Stimulated activated CD8-positive, alpha-beta memory T cell treated with anti-CD3 and anti-CD28 coated beads, Interleukin-12 subunit alpha, Interleukin-12 subunit beta, amount 100 ng/mL, for 24 hours (primary cell): ENCODE results near the gene WWTR1.

Experiments
- DNase-seq: peaks from one replicate; pipeline ENCODE4 v3.0.0-alpha.2; 2020; ENCODE audit errors: extremely low read depth

Gene WWTR1

DNA sequence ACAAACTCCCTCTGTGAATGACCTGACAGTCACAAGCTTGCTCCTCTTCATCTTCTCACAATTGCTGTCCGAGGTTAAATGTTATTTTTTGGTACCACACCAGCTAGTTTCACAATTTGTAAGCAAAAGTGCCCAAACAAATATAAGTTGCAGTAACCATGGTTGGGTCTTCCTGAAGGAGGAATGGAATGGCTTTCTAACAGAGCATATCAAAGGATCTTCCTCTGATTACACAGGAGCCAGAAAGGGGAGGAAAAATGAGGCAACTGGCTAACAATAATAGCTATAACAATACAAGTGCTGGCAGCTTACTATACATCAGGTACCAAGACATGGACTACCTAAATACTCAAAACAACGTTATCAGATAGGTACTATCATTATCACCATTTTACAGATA is 90.4 kb downstream of the WWTR1 start:
- DNase-seq = no peak

DNA sequence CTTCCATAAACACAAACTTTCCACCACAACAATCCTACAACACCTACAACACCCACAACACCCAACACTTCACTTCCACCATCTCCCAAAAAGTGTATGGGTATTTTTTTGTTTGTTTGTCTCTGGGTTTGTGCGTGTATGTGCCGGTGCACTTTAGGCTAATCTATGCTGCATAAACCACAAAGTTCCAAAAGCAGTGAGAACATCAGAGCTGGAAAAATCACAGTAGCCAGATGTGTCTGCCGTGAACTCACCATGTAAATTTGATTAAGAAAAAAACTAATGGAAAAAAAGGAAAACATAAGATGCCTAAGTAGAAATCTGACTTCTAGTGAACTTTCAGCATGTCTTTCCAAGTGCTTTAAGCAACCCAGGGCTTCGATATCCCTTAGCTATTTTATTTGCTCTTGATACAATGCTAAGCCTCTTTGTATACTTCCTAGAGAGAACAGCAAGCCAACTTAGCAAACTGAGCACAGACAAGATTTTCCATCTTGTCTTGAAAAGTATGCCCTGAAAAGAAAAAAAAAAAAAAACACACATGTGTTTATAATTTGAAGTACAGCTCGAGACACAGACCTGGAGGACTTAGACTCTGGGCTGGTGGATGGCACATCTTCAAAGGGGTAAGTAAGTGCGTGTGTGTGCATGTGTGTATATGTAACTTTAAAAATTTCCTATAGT is 91.4 kb downstream of the WWTR1 start:
- DNase-seq = no peak

GRCh38 chr3:149564079-149564478 is 93.7 kb downstream of the WWTR1 start:
- DNase-seq = no peak

DNA sequence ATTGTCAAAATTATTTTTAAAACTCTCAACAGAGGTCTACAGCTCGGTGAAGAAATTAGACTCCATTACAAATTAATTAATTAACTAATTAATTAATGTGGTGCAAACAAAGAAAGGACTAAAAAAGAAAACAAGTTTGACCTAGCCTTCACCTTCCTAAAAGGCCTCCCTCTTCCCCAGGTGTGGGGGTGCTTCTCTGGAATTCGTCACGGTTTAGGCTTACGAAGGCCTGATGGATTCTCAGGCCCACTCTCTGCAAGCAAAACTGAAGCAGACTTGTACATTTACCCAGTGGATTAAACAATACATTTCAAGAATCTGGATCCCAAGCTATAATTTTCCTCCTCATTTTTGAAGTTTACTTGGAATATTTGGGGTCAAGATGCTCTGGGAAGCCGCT is 94.7 kb downstream of the WWTR1 start:
- DNase-seq = no peak

DNA sequence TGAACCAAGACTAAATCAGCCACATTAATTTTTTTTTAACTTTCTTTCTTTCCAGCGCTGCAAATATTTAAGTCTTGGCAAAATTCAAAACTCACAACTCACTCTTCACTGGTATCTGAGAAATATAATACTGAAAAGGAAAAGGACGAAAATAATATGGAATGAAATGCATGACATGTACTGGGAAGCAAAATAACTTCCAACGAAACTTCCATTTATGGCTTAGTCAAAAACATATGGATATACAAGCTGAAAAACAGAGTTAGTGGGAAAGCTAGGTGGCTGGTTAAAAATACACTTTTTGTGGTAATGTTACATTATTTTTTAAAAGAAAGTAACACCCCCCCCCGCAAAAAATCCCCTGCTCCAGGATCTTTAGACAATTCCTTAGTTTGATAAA is 97.2 kb downstream of the WWTR1 start:
- no peak for DNase-seq

GRCh38 chr3:149560001-149560400 is 97.8 kb downstream of the WWTR1 start:
- no peak for DNase-seq

GRCh38 chr3:149559525-149559924 is 98.3 kb downstream of the WWTR1 start:
- DNase-seq = no peak

- DNase-seq = no peak
Measured at GRCh38 chr3:149555927-149556326, 101.9 kb downstream of the WWTR1 start.

- DNase-seq = no peak
Measured at GRCh38 chr3:149554826-149555225, 103.0 kb downstream of the WWTR1 start.

DNA sequence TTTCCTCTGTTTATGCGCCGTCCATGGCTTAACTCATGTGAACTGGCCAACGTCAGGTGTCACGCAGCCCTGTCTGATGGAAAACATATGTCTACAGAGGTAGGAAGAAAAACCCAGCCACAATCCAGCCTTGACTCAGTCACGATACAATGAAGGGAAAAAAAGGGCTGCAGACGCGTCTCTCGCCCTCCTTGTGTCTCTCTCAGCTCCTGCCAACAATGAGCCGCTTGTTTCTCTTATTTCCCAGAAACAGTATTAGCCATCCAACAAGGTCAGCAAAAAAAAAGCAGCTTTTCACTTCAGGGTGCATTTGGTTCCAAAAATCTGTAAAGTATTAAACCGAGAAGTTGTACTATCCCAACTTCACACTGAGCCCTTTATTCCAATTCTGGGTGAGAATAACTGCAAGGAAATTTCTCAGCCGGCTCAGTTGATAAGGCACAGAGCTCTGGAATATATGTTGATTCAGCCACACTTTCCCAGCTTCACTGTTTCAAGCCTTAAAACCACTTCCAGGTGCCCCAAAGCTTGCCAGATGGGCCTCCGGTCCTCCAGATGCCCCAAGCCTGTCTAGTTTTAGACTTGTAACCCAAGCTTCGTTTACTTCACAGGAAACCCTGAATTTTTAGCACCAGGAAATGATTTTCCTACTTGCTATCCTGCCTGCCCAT is 103.9 kb downstream of the WWTR1 start:
- no peak for DNase-seq

- no peak for DNase-seq
Measured at GRCh38 chr3:149552700-149553099, 105.1 kb downstream of the WWTR1 start.

- DNase-seq = no peak
Measured at GRCh38 chr3:149551500-149551899, 106.3 kb downstream of the WWTR1 start.

GRCh38 chr3:149548669-149549065 is 109.2 kb downstream of the WWTR1 start:
- no peak for DNase-seq

GRCh38 chr3:149547954-149548668 is 109.7 kb downstream of the WWTR1 start:
- no peak for DNase-seq

GRCh38 chr3:149547413-149547812 is 110.4 kb downstream of the WWTR1 start:
- DNase-seq = no peak

DNA sequence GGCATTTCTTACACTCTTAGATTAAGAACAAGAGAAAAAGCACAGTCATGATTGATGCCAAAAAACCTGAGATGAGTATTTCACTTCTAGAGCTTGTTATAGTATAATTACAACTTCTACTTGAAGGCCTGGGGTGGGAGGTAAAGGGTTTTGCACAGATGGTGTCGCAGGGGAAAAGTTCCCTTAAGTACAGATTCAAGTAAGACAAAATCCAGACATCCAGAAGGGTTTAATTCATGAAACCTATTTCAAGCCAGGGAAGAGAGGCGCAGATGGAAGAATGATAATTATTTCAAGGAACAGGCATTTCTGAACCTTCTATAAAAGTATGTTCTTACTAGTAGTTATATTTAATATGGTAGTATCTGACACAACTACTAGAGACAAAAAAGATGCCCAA is 112.8 kb downstream of the WWTR1 start:
- no peak for DNase-seq

DNA sequence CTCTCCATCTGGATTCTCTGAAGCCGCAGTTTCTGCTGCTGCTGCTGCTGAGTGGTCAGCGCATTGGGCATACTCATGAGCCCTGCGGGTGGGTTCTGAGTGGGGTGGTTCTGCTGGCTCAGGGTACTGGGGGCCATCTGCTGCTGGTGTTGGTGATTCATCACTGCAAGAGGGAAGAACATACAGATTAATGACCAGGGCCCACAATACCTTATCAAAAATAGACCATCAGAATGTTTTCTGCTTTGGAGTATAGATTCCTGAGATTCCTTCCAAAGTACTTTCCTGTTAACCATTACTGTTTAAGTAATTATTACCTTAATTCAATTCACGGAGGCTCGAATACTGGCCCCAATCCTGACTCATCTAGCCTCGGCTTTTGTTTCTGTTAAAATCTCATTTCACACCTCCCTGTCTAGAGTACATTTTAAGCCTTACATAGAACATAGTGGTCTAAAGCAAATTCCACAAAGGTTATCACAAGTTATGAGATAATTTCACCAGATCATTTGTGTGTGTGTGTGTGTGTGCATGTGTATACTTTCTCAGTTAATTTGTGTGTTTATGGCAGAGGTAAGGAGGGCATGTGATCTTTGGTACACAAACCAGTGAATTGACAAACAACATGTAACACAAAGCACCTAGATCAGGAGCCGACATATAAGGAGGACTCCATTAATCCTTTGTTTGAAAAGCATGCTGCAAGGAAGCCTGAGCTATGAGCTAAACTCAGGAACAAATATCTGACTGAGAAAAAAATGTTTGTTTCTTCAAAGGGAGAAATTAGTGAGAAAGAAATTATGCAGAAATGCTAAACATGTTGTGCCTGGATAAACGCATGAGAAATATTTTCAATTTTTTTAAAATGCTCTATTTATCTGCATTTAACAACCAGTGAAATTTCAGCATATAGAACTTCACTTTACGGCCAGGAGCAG is 115.2 kb downstream of the WWTR1 start:
- no peak for DNase-seq

DNA sequence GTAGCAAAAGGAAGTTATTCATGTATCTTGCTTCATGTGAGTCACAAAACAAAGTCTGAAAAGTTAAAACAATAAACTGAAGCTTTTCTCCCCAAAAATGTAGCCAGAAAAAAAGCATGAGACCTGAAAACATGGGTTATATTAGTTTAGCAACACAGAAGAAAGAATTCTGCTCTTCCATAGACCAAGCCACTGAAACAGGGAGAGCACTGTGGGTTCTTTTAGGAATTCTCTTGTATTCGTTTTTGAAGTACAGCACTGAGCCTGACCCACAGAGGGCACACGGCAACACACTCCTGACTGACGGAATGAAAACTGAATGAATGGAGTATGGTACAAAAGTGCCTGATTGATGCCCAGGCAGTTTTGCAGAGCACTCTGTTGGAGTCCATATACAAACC is 116.7 kb downstream of the WWTR1 start:
- no peak for DNase-seq

GRCh38 chr3:149538371-149538770 is 119.5 kb downstream of the WWTR1 start:
- no peak for DNase-seq

DNA sequence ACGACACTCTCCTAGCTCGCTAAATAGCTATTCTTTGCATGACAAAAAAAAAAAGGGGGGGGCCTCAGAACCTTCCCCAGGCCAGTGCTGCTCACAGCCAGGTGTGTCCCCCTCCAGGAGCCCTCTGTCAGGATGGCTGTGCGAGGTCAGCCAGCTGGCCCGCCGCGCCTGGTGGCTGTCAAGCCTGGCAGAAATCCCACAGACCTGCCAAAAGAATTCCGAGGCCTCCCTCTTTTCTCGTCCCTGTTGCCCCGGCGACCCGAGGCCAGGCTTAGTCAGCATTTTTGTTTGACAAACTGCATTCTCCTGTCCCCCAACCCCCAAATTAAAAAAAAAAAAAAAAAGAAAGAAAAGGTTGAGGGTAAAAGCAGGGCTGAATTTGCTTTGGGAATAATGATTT is 121.4 kb downstream of the WWTR1 start:
- no peak for DNase-seq

GRCh38 chr3:149535333-149535685 is 122.5 kb downstream of the WWTR1 start:
- DNase-seq = no peak
